ENCODE measurements around the gene CAMTA1.

The CAMTA1 gene

GRCh38 chr1:7019510-7019909, 234.3 kb downstream of the CAMTA1 start:
- Histone ChIP-seq H3K9ac (ENCODE audit: low read length) (no peak overlapping the region), H4K20me1 (ENCODE audit: low read depth, low read length) (no peaks in the 10 kb centered on the region), H3K79me2 (ENCODE audit: insufficient read depth, low read length) (no peaks in the 10 kb centered on the region), H3K4me2 (ENCODE audit: low read depth, low read length, poor library complexity, severe bottlenecking) (no peak overlapping the region), H3K4me3 (ENCODE audit: insufficient read depth, low read length, poor library complexity, severe bottlenecking) (no peak overlapping the region), H3K9me2 (replicated peaks; ENCODE audit: insufficient read depth, low read length) (no peaks in the 10 kb centered on the region), H3K27ac (ENCODE audit: low read depth, low read length) (no peak overlapping the region), H3K27me3 (ENCODE audit: low read length) (no peaks in the 10 kb centered on the region), H3F3A (ENCODE audit: insufficient read depth) (no peaks in the 10 kb centered on the region), H3K9me3 (ENCODE audit: insufficient read depth, low read length) (no peaks in the 10 kb centered on the region), H3K36me3 (ENCODE audit: low read length) (no peaks in the 10 kb centered on the region), H2AFZ (ENCODE audit: low read depth, low read length, severe bottlenecking) (no peak overlapping the region)
- no peak for TF ChIP-seq EZH2phosphoT487 (conservative IDR thresholded peaks at IDR 0.05; ENCODE audit: low read length)
- TF ChIP-seq CTCF (IDR thresholded peaks at IDR 0.05; ENCODE audit: insufficient read depth, low read length, poor library complexity, severe bottlenecking), result no peak

GRCh38 chr1:7022058-7022457, 236.8 kb downstream of the CAMTA1 start:
- H4K20me1 ChIP-seq (ENCODE audit: low read depth, low read length), result no peaks in the 10 kb centered on the region
- H3K27ac ChIP-seq (ENCODE audit: low read depth, low read length), result no peak overlapping the region
- H3K9me2 ChIP-seq (replicated peaks; ENCODE audit: insufficient read depth, low read length), result no peaks in the 10 kb centered on the region
- no peak overlapping the region for H3K4me2 ChIP-seq (ENCODE audit: low read depth, low read length, poor library complexity, severe bottlenecking)
- no peak overlapping the region for H3K4me3 ChIP-seq (ENCODE audit: insufficient read depth, low read length, poor library complexity, severe bottlenecking)
- no peaks in the 10 kb centered on the region for H3K9me3 ChIP-seq (ENCODE audit: insufficient read depth, low read length)
- H2AFZ ChIP-seq (ENCODE audit: low read depth, low read length, severe bottlenecking), result no peak overlapping the region
- no peak overlapping the region for H3K9ac ChIP-seq (ENCODE audit: low read length)
- H3K27me3 ChIP-seq (ENCODE audit: low read length), result no peaks in the 10 kb centered on the region
- H3K79me2 ChIP-seq (ENCODE audit: insufficient read depth, low read length), result no peaks in the 10 kb centered on the region
- TF ChIP-seq CTCF (IDR thresholded peaks at IDR 0.05; ENCODE audit: insufficient read depth, low read length, poor library complexity, severe bottlenecking), result no peak
- no peak for TF ChIP-seq EZH2phosphoT487 (conservative IDR thresholded peaks at IDR 0.05; ENCODE audit: low read length)
- no peaks in the 10 kb centered on the region for H3F3A ChIP-seq (ENCODE audit: insufficient read depth)
- H3K36me3 ChIP-seq (ENCODE audit: low read length), result no peaks in the 10 kb centered on the region

GRCh38 chr1:7025013-7025412, 239.8 kb downstream of the CAMTA1 start:
- H3F3A ChIP-seq (ENCODE audit: insufficient read depth), result no peaks in the 10 kb centered on the region
- H3K36me3 ChIP-seq (ENCODE audit: low read length), result no peaks in the 10 kb centered on the region
- no peak overlapping the region for H3K4me2 ChIP-seq (ENCODE audit: low read depth, low read length, poor library complexity, severe bottlenecking)
- TF ChIP-seq CTCF (IDR thresholded peaks at IDR 0.05; ENCODE audit: insufficient read depth, low read length, poor library complexity, severe bottlenecking) (no peak), EZH2phosphoT487 (conservative IDR thresholded peaks at IDR 0.05; ENCODE audit: low read length) (no peak)
- H3K9me3 ChIP-seq (ENCODE audit: insufficient read depth, low read length), result no peaks in the 10 kb centered on the region
- no peak overlapping the region for H2AFZ ChIP-seq (ENCODE audit: low read depth, low read length, severe bottlenecking)
- H3K4me3 ChIP-seq (ENCODE audit: insufficient read depth, low read length, poor library complexity, severe bottlenecking), result no peak overlapping the region
- no peaks in the 10 kb centered on the region for H3K27me3 ChIP-seq (ENCODE audit: low read length)
- no peaks in the 10 kb centered on the region for H3K79me2 ChIP-seq (ENCODE audit: insufficient read depth, low read length)
- H3K9me2 ChIP-seq (replicated peaks; ENCODE audit: insufficient read depth, low read length), result no peaks in the 10 kb centered on the region
- H3K27ac ChIP-seq (ENCODE audit: low read depth, low read length), result no peak overlapping the region
- H4K20me1 ChIP-seq (ENCODE audit: low read depth, low read length), result no peaks in the 10 kb centered on the region
- no peak overlapping the region for H3K9ac ChIP-seq (ENCODE audit: low read length)

Measured in SU-DHL-6 (cell line).